Measurements from ENCODE around the gene LRRC23. TPM values are rescaled to one million over a fixed set of nuclear protein-coding genes. Genes with fewer than 3 reads are reported as not detected.

The LRRC23 gene
- polyA plus RNA-seq, 1 experiment = 10.6 TPM

- DNase-seq (ENCODE audit: low read depth, low spot score) = no peak
- Histone ChIP-seq H3K4me3 (ENCODE audit: low read depth, low read length) (no peak overlapping the region), H3K27ac (ENCODE audit: low read depth, low read length) (no peak overlapping the region), H3K9me3 (ENCODE audit: control insufficient read depth, insufficient read depth, low read length) (no peaks in the 10 kb centered on the region), H3K27me3 (ENCODE audit: control insufficient read depth, insufficient read depth, low read length) (no peaks in the 10 kb centered on the region)
- TF ChIP-seq CTCF (IDR thresholded peaks at IDR 0.05; ENCODE audit: low read depth, low read length) = no peak
- CTCF ChIA-PET = interaction anchor here (1.3 to 1.6 kb wide), 2 partner anchors 8 to 27 kb away, joined by 5 to 8 read pairs; partner anchors contain the start of gene SPSB2
- POLR2A ChIA-PET = no interaction called here
Observed at GRCh38 chr12:6899427-6899826, 5.2 kb upstream of the LRRC23 start.

GRCh38 chr12:6899837-6900519 lies 4.6 kb upstream of the LRRC23 start:
- CTCF ChIA-PET = interaction anchor here (1.3 to 1.6 kb wide), 2 partner anchors 9 to 27 kb away, joined by 5 to 8 read pairs; partner anchors contain the start of gene SPSB2
- H3K27ac ChIP-seq (ENCODE audit: low read depth, low read length) = no peak overlapping the region
- POLR2A ChIA-PET = no interaction called here
- no peaks in the 10 kb centered on the region for H3K9me3 ChIP-seq (ENCODE audit: control insufficient read depth, insufficient read depth, low read length)
- DNase-seq (ENCODE audit: low read depth, low spot score) = no peak
- no peak for TF ChIP-seq CTCF (IDR thresholded peaks at IDR 0.05; ENCODE audit: low read depth, low read length)
- no peak overlapping the region for H3K4me3 ChIP-seq (ENCODE audit: low read depth, low read length)
- H3K27me3 ChIP-seq (ENCODE audit: control insufficient read depth, insufficient read depth, low read length) = no peaks in the 10 kb centered on the region

GRCh38 chr12:6902448-6902847 lies 2.2 kb upstream of the LRRC23 start:
- TF ChIP-seq CTCF (IDR thresholded peaks at IDR 0.05; ENCODE audit: low read depth, low read length) = no peak
- Histone ChIP-seq H3K27ac (ENCODE audit: low read depth, low read length) (no peak overlapping the region), H3K9me3 (ENCODE audit: control insufficient read depth, insufficient read depth, low read length) (no peaks in the 10 kb centered on the region), H3K27me3 (ENCODE audit: control insufficient read depth, insufficient read depth, low read length) (no peaks in the 10 kb centered on the region), H3K4me3 (ENCODE audit: low read depth, low read length) (no peak overlapping the region)
- POLR2A ChIA-PET = interaction anchor here (1.1 to 1.6 kb wide), 2 partner anchors 11 to 29 kb away, joined by 5 read pairs; partner anchors contain the start of gene SPSB2
- DNase-seq (ENCODE audit: low read depth, low spot score) = no peak
- CTCF ChIA-PET = interaction anchor here (0.7 to 1.5 kb wide), 5 partner anchors 11 to 59 kb away, joined by 3 to 16 read pairs (median 3); partner anchors contain the start of gene SPSB2

GRCh38 chr12:6903722-6904121 lies 900 bp upstream of the LRRC23 start:
- ChIA-PET POLR2A (no interaction called here), CTCF (interaction anchor here (1.0 to 4.3 kb wide), 2 partner anchors 12 to 21 kb away, joined by 3 to 21 read pairs; no protein-coding TSS in a partner anchor)

More at GRCh38 chr12:6903722-6904121, 900 bp upstream of the LRRC23 start:
- no peaks in the 10 kb centered on the region for H3K27me3 ChIP-seq (ENCODE audit: control insufficient read depth, insufficient read depth, low read length)
- no peak for DNase-seq (ENCODE audit: low read depth, low spot score)
- H3K4me3 ChIP-seq (ENCODE audit: low read depth, low read length) = no peak overlapping the region
- TF ChIP-seq CTCF (IDR thresholded peaks at IDR 0.05; ENCODE audit: low read depth, low read length) = no peak
- no peaks in the 10 kb centered on the region for H3K9me3 ChIP-seq (ENCODE audit: control insufficient read depth, insufficient read depth, low read length)
- H3K27ac ChIP-seq (ENCODE audit: low read depth, low read length) = no peak overlapping the region

Data from AG04450 (cell line).